GM13977 (cell line): Measurements from ENCODE around the gene FOXP3.
"Not testable (repeated sequence)": the region's sequence is repeated elsewhere in the genome, so short reads cannot be mapped to it uniquely, and the experiment has no call there.

Experiments used
- DNase-seq: peaks from one replicate; pipeline ENCODE4 v3.0.0; 2012; ENCODE audit warnings: low spot score
- CTCF ChIP-seq: IDR thresholded peaks from 2 replicates; pipeline ENCODE4 v1.5.1; 2012; ENCODE audit warnings: mild to moderate bottlenecking, control low read depth; ENCODE audit not compliant: insufficient read depth; ENCODE audit errors: extremely low read depth, missing control alignments
- in situ Hi-C: fragments of 300-500 bp; cut with MboI; formaldehyde crosslinking; loops from one replicate; pipeline ENCODE4 v1.12.0; 2022; ENCODE audit warnings: low sequenced_read_pairs, low pct_unique_long_range_greater_than_20kb, mixed read lengths, inconsistent platforms; ENCODE audit not compliant: unreplicated experiment

FOXP3 gene, protein sequence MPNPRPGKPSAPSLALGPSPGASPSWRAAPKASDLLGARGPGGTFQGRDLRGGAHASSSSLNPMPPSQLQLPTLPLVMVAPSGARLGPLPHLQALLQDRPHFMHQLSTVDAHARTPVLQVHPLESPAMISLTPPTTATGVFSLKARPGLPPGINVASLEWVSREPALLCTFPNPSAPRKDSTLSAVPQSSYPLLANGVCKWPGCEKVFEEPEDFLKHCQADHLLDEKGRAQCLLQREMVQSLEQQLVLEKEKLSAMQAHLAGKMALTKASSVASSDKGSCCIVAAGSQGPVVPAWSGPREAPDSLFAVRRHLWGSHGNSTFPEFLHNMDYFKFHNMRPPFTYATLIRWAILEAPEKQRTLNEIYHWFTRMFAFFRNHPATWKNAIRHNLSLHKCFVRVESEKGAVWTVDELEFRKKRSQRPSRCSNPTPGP

GRCh38 chrX:49264460-49264859, at the start of gene FOXP3:
Gene FOXP3 (minus strand): TSS chrX:49264710. CDS start chrX:49258505, 6,205 bp downstream.
- TF ChIP-seq CTCF = no peak
- no peak for DNase-seq
- in situ Hi-C loops = no loop called here

DNA sequence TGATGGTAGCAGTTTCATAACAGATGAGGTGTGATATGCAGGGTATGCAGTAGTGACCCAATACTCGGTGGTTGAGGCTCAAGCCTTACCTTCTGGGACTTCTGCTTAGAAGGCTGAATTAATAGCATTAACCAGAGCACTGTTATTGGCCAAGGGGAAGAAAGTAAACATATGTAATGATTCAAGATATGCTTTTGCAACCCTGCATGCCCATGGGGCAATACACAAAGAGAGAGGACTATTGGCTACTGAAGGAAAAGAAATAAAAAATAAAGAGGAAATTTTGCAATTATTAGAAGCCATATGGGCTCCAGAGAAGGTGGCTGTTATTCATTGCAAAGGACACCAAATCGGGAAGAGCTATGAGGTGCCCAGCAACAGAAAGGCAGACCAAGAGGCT, 47.7 kb upstream of the FOXP3 start:
- in situ Hi-C loops = no loop called here
- no peak for DNase-seq
- no peak for TF ChIP-seq CTCF

GRCh38 chrX:49310371-49310770, 45.9 kb upstream of the FOXP3 start:
- in situ Hi-C loops = no loop called here
- TF ChIP-seq CTCF = no peak

GRCh38 chrX:49309401-49309981, 45.0 kb upstream of the FOXP3 start:
- no peak for TF ChIP-seq CTCF
- DNase-seq = no peak
- in situ Hi-C loops = no loop called here

More at GRCh38 chrX:49310371-49310770, 45.9 kb upstream of the FOXP3 start:
- DNase-seq = no peak

DNA sequence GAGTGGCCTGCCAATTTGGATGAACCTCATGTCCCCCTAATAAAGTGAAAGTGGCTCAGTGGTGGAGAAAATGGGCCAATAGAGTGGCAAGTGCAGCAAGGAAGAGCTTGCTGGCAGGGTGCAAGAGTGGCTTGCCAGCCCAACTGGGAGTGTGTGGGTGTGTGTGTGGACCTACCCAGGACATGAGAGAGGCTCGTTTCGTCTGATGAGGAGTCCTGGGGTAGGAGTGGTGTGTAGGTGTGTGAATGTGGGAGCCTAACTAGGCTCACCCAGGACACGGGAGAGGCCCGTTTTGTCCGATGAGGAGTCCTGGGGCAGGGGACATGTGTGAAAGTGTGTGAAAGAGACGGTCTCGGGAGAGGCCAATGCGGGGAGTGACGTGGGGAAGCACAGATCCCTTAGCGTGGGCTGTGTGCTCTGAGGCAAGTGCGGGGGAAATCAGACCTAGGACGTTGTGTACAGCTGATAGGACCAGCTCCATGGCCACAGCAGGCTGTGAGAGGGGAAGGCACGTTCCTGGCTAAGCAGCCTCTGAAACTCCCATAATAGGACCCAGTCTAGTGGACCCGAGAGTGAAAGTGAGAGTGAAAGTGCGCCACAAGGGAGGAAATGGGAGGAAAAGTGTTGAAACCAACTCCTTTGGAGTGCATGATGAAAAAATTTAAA, 44.2 kb upstream of the FOXP3 start:
- in situ Hi-C loops = no loop called here

GRCh38 chrX:49307775-49308174, 43.3 kb upstream of the FOXP3 start:
- in situ Hi-C loops, DNase-seq: not testable (repeated sequence)

More for the DNA sequence above, 44.2 kb upstream of the FOXP3 start:
- TF ChIP-seq CTCF = no peak
- DNase-seq = no peak

GRCh38 chrX:49303346-49303745, 38.8 kb upstream of the FOXP3 start, which contains the start of gene GAGE10:
Gene GAGE10 (plus strand): TSS chrX:49303646. CDS start chrX:49304860, 1,214 bp downstream.
- in situ Hi-C loops = no loop called here
- TF ChIP-seq CTCF = no peak
- no peak for DNase-seq
